Neural progenitor cell (in vitro differentiated cells): ENCODE results near the gene AGR2.

Source experiments
- EZH2phosphoT487 ChIP-seq: fragments of 200-600 bp; sonication (generic); IDR thresholded peaks from 2 replicates; pipeline ENCODE4 v1.6.1; 2017; ENCODE audit warnings: antibody characterized with exemption
- TF ChIP-seq, protein P1 (sequence below): fragments of 200-600 bp; sonication (generic); IDR thresholded peaks from 2 replicates; pipeline ENCODE4 v1.5.1; 2017; ENCODE audit warnings: antibody characterized with exemption, mild to moderate bottlenecking

DNA sequence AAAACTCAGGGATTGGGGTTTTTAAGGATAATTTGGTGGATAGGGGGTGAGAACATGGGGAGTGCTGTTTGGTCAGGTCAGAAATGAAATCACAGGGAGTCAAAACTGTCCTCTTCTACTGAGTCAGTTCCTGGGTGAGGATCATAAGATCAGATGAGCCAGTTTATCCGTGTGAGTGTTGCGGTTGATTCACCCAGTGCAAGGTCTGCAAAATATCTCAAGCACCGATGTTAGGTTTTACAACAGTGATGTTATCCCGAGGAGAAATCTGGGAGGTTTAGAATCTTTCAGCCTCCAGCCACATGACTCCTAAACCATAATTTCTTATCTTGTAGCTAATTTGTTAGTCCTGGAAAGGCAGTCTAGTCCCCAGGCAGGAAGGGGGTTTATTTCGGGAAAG is 31.7 kb upstream of the AGR2 start:
- no peak for TF ChIP-seq EZH2phosphoT487
- TF ChIP-seq, protein P1, sequence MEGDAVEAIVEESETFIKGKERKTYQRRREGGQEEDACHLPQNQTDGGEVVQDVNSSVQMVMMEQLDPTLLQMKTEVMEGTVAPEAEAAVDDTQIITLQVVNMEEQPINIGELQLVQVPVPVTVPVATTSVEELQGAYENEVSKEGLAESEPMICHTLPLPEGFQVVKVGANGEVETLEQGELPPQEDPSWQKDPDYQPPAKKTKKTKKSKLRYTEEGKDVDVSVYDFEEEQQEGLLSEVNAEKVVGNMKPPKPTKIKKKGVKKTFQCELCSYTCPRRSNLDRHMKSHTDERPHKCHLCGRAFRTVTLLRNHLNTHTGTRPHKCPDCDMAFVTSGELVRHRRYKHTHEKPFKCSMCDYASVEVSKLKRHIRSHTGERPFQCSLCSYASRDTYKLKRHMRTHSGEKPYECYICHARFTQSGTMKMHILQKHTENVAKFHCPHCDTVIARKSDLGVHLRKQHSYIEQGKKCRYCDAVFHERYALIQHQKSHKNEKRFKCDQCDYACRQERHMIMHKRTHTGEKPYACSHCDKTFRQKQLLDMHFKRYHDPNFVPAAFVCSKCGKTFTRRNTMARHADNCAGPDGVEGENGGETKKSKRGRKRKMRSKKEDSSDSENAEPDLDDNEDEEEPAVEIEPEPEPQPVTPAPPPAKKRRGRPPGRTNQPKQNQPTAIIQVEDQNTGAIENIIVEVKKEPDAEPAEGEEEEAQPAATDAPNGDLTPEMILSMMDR: no peak
